ENCODE measurements around the gene MDFIC. TPM values are rescaled to one million over a fixed set of nuclear protein-coding genes. Genes with fewer than 3 reads are reported as not detected.

MDFIC gene
- total RNA-seq, 2 donors from 2014 or later, result 17.1 to 35.0 TPM

- no peak overlapping the region for H3K4me3 ChIP-seq
- no peaks in the 10 kb centered on the region for H3K9me3 ChIP-seq
- DNase-seq (ENCODE audit: low spot score), result no peak
- TF ChIP-seq CTCF (IDR thresholded peaks at IDR 0.05), result no peak
- no peak overlapping the region for H3K27ac ChIP-seq
- no peaks in the 10 kb centered on the region for H3K27me3 ChIP-seq
- peaks cover 8% of the 10 kb centered on the region for H3K36me3 ChIP-seq
- peaks cover 0 to 4% of the 10 kb centered on the region in 2 donors for H3K4me1 ChIP-seq
Observed at GRCh38 chr7:115019882-115020605, 98.2 kb downstream of the MDFIC start.

- Histone ChIP-seq H3K9me3 (no peaks in the 10 kb centered on the region), H3K4me3 (no peak overlapping the region), H3K36me3 (no peaks in the 10 kb centered on the region), H3K27me3 (no peaks in the 10 kb centered on the region), H3K27ac (no peak overlapping the region), H3K4me1 (peaks cover 0 to 4% of the 10 kb centered on the region in 2 donors)
- DNase-seq (ENCODE audit: low spot score), result no peak
- TF ChIP-seq CTCF (IDR thresholded peaks at IDR 0.05), result no peak
Observed at GRCh38 chr7:115023219-115023618, 101.3 kb downstream of the MDFIC start.

GRCh38 chr7:115024276-115024675 is 102.4 kb downstream of the MDFIC start:
- no peaks in the 10 kb centered on the region for H3K36me3 ChIP-seq
- H3K27me3 ChIP-seq, result no peaks in the 10 kb centered on the region
- peaks cover 0 to 4% of the 10 kb centered on the region in 2 donors for H3K4me1 ChIP-seq
- no peaks in the 10 kb centered on the region for H3K9me3 ChIP-seq
- H3K27ac ChIP-seq, result no peak overlapping the region
- no peak for DNase-seq (ENCODE audit: low spot score)
- no peak for TF ChIP-seq CTCF (IDR thresholded peaks at IDR 0.05)
- no peak overlapping the region for H3K4me3 ChIP-seq

GRCh38 chr7:115032715-115033703 is 111.1 kb downstream of the MDFIC start:
- Histone ChIP-seq H3K27me3 (no peaks in the 10 kb centered on the region), H3K27ac (no peak overlapping the region), H3K4me1 (no peaks in the 10 kb centered on the region), H3K4me3 (no peak overlapping the region), H3K36me3 (no peaks in the 10 kb centered on the region), H3K9me3 (no peaks in the 10 kb centered on the region)
- no peak for DNase-seq (ENCODE audit: low spot score)
- no peak for TF ChIP-seq CTCF (IDR thresholded peaks at IDR 0.05)

- no peak for TF ChIP-seq CTCF (IDR thresholded peaks at IDR 0.05)
- no peak for DNase-seq (ENCODE audit: low spot score)
- no peaks in the 10 kb centered on the region for H3K9me3 ChIP-seq
- H3K36me3 ChIP-seq, result no peaks in the 10 kb centered on the region
- no peaks in the 10 kb centered on the region for H3K4me1 ChIP-seq
- no peak overlapping the region for H3K4me3 ChIP-seq
- H3K27me3 ChIP-seq, result no peaks in the 10 kb centered on the region
- no peak overlapping the region for H3K27ac ChIP-seq
Observed at GRCh38 chr7:115033917-115034459, 112.1 kb downstream of the MDFIC start.

All from right atrium auricular region (tissue), 2 donors.